ENCODE results near the gene GRIN3A. TPM values are rescaled to one million over a fixed set of nuclear protein-coding genes. Genes with fewer than 3 reads are reported as not detected.

The GRIN3A gene
- total RNA-seq, 3 donors from 2014 or later = not detected

- Mint-ChIP-seq H3K4me1 (ENCODE audit: low read depth) (no peaks in the 10 kb centered on the region), H3K4me3 (no peak overlapping the region), H3K27me3 (ENCODE audit: low read depth) (no peaks in the 10 kb centered on the region), H3K36me3 (ENCODE audit: insufficient read depth) (no peaks in the 10 kb centered on the region), H3K9me3 (no peaks in the 10 kb centered on the region)
- ATAC-seq (no peak), DNase-seq (no peak)
Observed at GRCh38 chr9:101675341-101675740, 63.1 kb downstream of the GRIN3A start.

GRCh38 chr9:101674165-101674564, 64.3 kb downstream of the GRIN3A start:
- no peaks in the 10 kb centered on the region for H3K4me1 Mint-ChIP-seq (ENCODE audit: low read depth)
- H3K27me3 Mint-ChIP-seq (ENCODE audit: low read depth) = no peaks in the 10 kb centered on the region
- no peaks in the 10 kb centered on the region for H3K36me3 Mint-ChIP-seq (ENCODE audit: insufficient read depth)
- H3K9me3 Mint-ChIP-seq = no peaks in the 10 kb centered on the region
- DNase-seq (no peak), ATAC-seq (no peak)
- H3K4me3 Mint-ChIP-seq = no peak overlapping the region

GRCh38 chr9:101673642-101674041, 64.8 kb downstream of the GRIN3A start:
- no peak for DNase-seq
- H3K9me3 Mint-ChIP-seq = no peaks in the 10 kb centered on the region
- H3K36me3 Mint-ChIP-seq (ENCODE audit: insufficient read depth) = no peaks in the 10 kb centered on the region
- H3K4me1 Mint-ChIP-seq (ENCODE audit: low read depth) = no peaks in the 10 kb centered on the region
- no peak for ATAC-seq
- no peak overlapping the region for H3K4me3 Mint-ChIP-seq
- H3K27me3 Mint-ChIP-seq (ENCODE audit: low read depth) = no peaks in the 10 kb centered on the region

GRCh38 chr9:101671567-101671966, 66.9 kb downstream of the GRIN3A start:
- H3K27me3 Mint-ChIP-seq (ENCODE audit: low read depth) = no peaks in the 10 kb centered on the region
- no peaks in the 10 kb centered on the region for H3K9me3 Mint-ChIP-seq
- DNase-seq (no peak), ATAC-seq (no peak)
- no peaks in the 10 kb centered on the region for H3K36me3 Mint-ChIP-seq (ENCODE audit: insufficient read depth)
- H3K4me3 Mint-ChIP-seq = no peak overlapping the region
- H3K4me1 Mint-ChIP-seq (ENCODE audit: low read depth) = no peaks in the 10 kb centered on the region

GRCh38 chr9:101668421-101668820, 70.0 kb downstream of the GRIN3A start:
- DNase-seq (no peak), ATAC-seq (no peak)
- H3K27me3 Mint-ChIP-seq (ENCODE audit: low read depth) = no peaks in the 10 kb centered on the region
- H3K4me1 Mint-ChIP-seq (ENCODE audit: low read depth) = no peaks in the 10 kb centered on the region
- H3K9me3 Mint-ChIP-seq = no peaks in the 10 kb centered on the region
- no peak overlapping the region for H3K4me3 Mint-ChIP-seq
- no peaks in the 10 kb centered on the region for H3K36me3 Mint-ChIP-seq (ENCODE audit: insufficient read depth)

- Mint-ChIP-seq H3K4me1 (ENCODE audit: low read depth) (no peaks in the 10 kb centered on the region), H3K9me3 (no peaks in the 10 kb centered on the region), H3K4me3 (no peak overlapping the region), H3K36me3 (ENCODE audit: insufficient read depth) (no peaks in the 10 kb centered on the region), H3K27me3 (ENCODE audit: low read depth) (peaks cover 5% of the 10 kb centered on the region)
- ATAC-seq = no peak
- no peak for DNase-seq
Observed at GRCh38 chr9:101664453-101664852, 74.0 kb downstream of the GRIN3A start.

GRCh38 chr9:101652601-101653175, 85.8 kb downstream of the GRIN3A start:
- ATAC-seq (no peak), DNase-seq (no peak)
- Mint-ChIP-seq H3K9me3 (no peaks in the 10 kb centered on the region), H3K36me3 (ENCODE audit: insufficient read depth) (no peaks in the 10 kb centered on the region), H3K27me3 (ENCODE audit: low read depth) (no peaks in the 10 kb centered on the region), H3K4me1 (ENCODE audit: low read depth) (no peaks in the 10 kb centered on the region), H3K4me3 (no peak overlapping the region)

GRCh38 chr9:101650142-101650541, 88.3 kb downstream of the GRIN3A start:
- no peaks in the 10 kb centered on the region for H3K36me3 Mint-ChIP-seq (ENCODE audit: insufficient read depth)
- H3K4me1 Mint-ChIP-seq (ENCODE audit: low read depth) = no peaks in the 10 kb centered on the region
- no peak overlapping the region for H3K4me3 Mint-ChIP-seq
- DNase-seq (no peak), ATAC-seq (peak in 1 of 2 donors; percentile 46)
- H3K27me3 Mint-ChIP-seq (ENCODE audit: low read depth) = no peaks in the 10 kb centered on the region
- no peaks in the 10 kb centered on the region for H3K9me3 Mint-ChIP-seq

- Mint-ChIP-seq H3K36me3 (ENCODE audit: insufficient read depth) (no peaks in the 10 kb centered on the region), H3K27me3 (ENCODE audit: low read depth) (no peaks in the 10 kb centered on the region), H3K4me3 (no peak overlapping the region), H3K4me1 (ENCODE audit: low read depth) (no peaks in the 10 kb centered on the region), H3K9me3 (no peaks in the 10 kb centered on the region)
- DNase-seq (no peak), ATAC-seq (no peak)
Observed at GRCh38 chr9:101648493-101648892, 90.0 kb downstream of the GRIN3A start.

- no peak for ATAC-seq
- no peaks in the 10 kb centered on the region for H3K4me1 Mint-ChIP-seq (ENCODE audit: low read depth)
- H3K36me3 Mint-ChIP-seq (ENCODE audit: insufficient read depth) = no peaks in the 10 kb centered on the region
- no peak overlapping the region for H3K4me3 Mint-ChIP-seq
- DNase-seq = no peak
- no peaks in the 10 kb centered on the region for H3K9me3 Mint-ChIP-seq
- H3K27me3 Mint-ChIP-seq (ENCODE audit: low read depth) = no peaks in the 10 kb centered on the region
Observed at GRCh38 chr9:101639785-101640665, 98.4 kb downstream of the GRIN3A start.

GRCh38 chr9:101639311-101639710, 99.1 kb downstream of the GRIN3A start:
- H3K9me3 Mint-ChIP-seq = no peaks in the 10 kb centered on the region
- no peak for ATAC-seq
- H3K4me3 Mint-ChIP-seq = no peak overlapping the region
- no peaks in the 10 kb centered on the region for H3K36me3 Mint-ChIP-seq (ENCODE audit: insufficient read depth)
- no peaks in the 10 kb centered on the region for H3K4me1 Mint-ChIP-seq (ENCODE audit: low read depth)
- no peak for DNase-seq
- H3K27me3 Mint-ChIP-seq (ENCODE audit: low read depth) = no peaks in the 10 kb centered on the region

- Mint-ChIP-seq H3K4me1 (ENCODE audit: low read depth) (no peaks in the 10 kb centered on the region), H3K9me3 (no peaks in the 10 kb centered on the region), H3K36me3 (ENCODE audit: insufficient read depth) (no peaks in the 10 kb centered on the region), H3K27me3 (ENCODE audit: low read depth) (no peaks in the 10 kb centered on the region), H3K4me3 (no peak overlapping the region)
- ATAC-seq (no peak), DNase-seq (no peak)
Observed at GRCh38 chr9:101636247-101636646, 102.2 kb downstream of the GRIN3A start.

GRCh38 chr9:101635473-101635872, 103.0 kb downstream of the GRIN3A start:
- Mint-ChIP-seq H3K27me3 (ENCODE audit: low read depth) (no peaks in the 10 kb centered on the region), H3K9me3 (no peaks in the 10 kb centered on the region)
- no peak for DNase-seq

GRCh38 chr9:101634741-101635409, 103.6 kb downstream of the GRIN3A start:
- no peaks in the 10 kb centered on the region for H3K36me3 Mint-ChIP-seq (ENCODE audit: insufficient read depth)
- H3K4me3 Mint-ChIP-seq = no peak overlapping the region

More at GRCh38 chr9:101635473-101635872, 103.0 kb downstream of the GRIN3A start:
- Mint-ChIP-seq H3K36me3 (ENCODE audit: insufficient read depth) (no peaks in the 10 kb centered on the region), H3K4me1 (ENCODE audit: low read depth) (no peaks in the 10 kb centered on the region), H3K4me3 (no peak overlapping the region)
- ATAC-seq = no peak

GRCh38 chr9:101632611-101633010, 105.8 kb downstream of the GRIN3A start:
- Mint-ChIP-seq H3K36me3 (ENCODE audit: insufficient read depth) (no peaks in the 10 kb centered on the region), H3K9me3 (no peaks in the 10 kb centered on the region), H3K4me3 (no peak overlapping the region), H3K4me1 (ENCODE audit: low read depth) (no peaks in the 10 kb centered on the region), H3K27me3 (ENCODE audit: low read depth) (no peaks in the 10 kb centered on the region)
- DNase-seq (no peak), ATAC-seq (no peak)

More at GRCh38 chr9:101634741-101635409, 103.6 kb downstream of the GRIN3A start:
- Mint-ChIP-seq H3K4me1 (ENCODE audit: low read depth) (no peaks in the 10 kb centered on the region), H3K27me3 (ENCODE audit: low read depth) (no peaks in the 10 kb centered on the region), H3K9me3 (no peaks in the 10 kb centered on the region)
- ATAC-seq = no peak
- DNase-seq = no peak
